ENCODE results near the gene BMPR2.

The BMPR2 gene

GRCh38 chr2:202514732-202515131 lies 138.6 kb downstream of the BMPR2 start:
- TF ChIP-seq, protein P1, sequence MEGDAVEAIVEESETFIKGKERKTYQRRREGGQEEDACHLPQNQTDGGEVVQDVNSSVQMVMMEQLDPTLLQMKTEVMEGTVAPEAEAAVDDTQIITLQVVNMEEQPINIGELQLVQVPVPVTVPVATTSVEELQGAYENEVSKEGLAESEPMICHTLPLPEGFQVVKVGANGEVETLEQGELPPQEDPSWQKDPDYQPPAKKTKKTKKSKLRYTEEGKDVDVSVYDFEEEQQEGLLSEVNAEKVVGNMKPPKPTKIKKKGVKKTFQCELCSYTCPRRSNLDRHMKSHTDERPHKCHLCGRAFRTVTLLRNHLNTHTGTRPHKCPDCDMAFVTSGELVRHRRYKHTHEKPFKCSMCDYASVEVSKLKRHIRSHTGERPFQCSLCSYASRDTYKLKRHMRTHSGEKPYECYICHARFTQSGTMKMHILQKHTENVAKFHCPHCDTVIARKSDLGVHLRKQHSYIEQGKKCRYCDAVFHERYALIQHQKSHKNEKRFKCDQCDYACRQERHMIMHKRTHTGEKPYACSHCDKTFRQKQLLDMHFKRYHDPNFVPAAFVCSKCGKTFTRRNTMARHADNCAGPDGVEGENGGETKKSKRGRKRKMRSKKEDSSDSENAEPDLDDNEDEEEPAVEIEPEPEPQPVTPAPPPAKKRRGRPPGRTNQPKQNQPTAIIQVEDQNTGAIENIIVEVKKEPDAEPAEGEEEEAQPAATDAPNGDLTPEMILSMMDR (conservative IDR thresholded peaks at IDR 0.05; ENCODE audit: low read length), result no peak
- TF ChIP-seq EZH2phosphoT487 (IDR thresholded peaks at IDR 0.05; ENCODE audit: borderline replicate concordance), result no peak
- Histone ChIP-seq H4K20me1 (ENCODE audit: insufficient read depth, low read length, poor library complexity, severe bottlenecking) (no peaks in the 10 kb centered on the region), H2AFZ (ENCODE audit: low read length) (no peak overlapping the region), H3K4me2 (ENCODE audit: low read depth, low read length, poor library complexity, severe bottlenecking) (no peak overlapping the region), H3K9me2 (replicated peaks; ENCODE audit: low read depth, low read length) (no peaks in the 10 kb centered on the region), H3K79me2 (ENCODE audit: insufficient read depth, low read length) (no peaks in the 10 kb centered on the region), H3K27me3 (ENCODE audit: insufficient read depth, low read length, poor library complexity, severe bottlenecking) (no peaks in the 10 kb centered on the region), H3K36me3 (ENCODE audit: insufficient read depth, low read length) (peaks cover 19% of the 10 kb centered on the region; the same call in 1 of the 2 replicates), H3K4me1 (ENCODE audit: insufficient read depth, low read length, poor library complexity, severe bottlenecking) (no peaks in the 10 kb centered on the region), H3F3A (ENCODE audit: low read depth) (no peaks in the 10 kb centered on the region), H3K9ac (ENCODE audit: low read depth, low read length, poor library complexity, severe bottlenecking) (no peak overlapping the region), H3K9me3 (ENCODE audit: insufficient read depth, low read depth, low read length) (no peaks in the 10 kb centered on the region), H3K4me3 (ENCODE audit: low read length, poor library complexity, severe bottlenecking) (no peak overlapping the region)

DNA sequence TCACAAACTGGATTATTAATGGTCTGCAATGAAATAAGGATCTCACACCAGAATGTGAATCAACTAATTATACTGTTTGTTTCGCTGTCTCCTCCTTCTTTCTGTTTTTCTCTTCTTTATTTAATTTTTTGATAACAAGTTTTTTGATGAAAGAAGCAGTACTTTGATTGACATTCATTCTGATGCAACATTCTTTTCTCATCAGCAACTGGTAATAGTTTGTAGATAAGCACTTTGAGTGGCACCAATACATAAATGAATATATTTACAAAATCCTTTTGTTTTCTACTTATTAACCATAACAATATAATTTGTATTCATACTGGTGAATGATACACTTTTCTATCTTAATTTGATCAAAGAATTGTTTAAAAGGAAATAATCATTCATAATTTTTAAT lies 143.3 kb downstream of the BMPR2 start:
- Histone ChIP-seq H3K79me2 (ENCODE audit: insufficient read depth, low read length) (no peaks in the 10 kb centered on the region), H3K27me3 (ENCODE audit: insufficient read depth, low read length, poor library complexity, severe bottlenecking) (no peaks in the 10 kb centered on the region), H3F3A (ENCODE audit: low read depth) (no peaks in the 10 kb centered on the region), H3K36me3 (ENCODE audit: insufficient read depth, low read length) (peaks cover 33% of the 10 kb centered on the region; the same call in 1 of the 2 replicates), H2AFZ (ENCODE audit: low read length) (no peak overlapping the region), H3K9me3 (ENCODE audit: insufficient read depth, low read depth, low read length) (no peaks in the 10 kb centered on the region), H3K9ac (ENCODE audit: low read depth, low read length, poor library complexity, severe bottlenecking) (no peak overlapping the region), H3K4me1 (ENCODE audit: insufficient read depth, low read length, poor library complexity, severe bottlenecking) (no peaks in the 10 kb centered on the region), H4K20me1 (ENCODE audit: insufficient read depth, low read length, poor library complexity, severe bottlenecking) (no peaks in the 10 kb centered on the region), H3K4me3 (ENCODE audit: low read length, poor library complexity, severe bottlenecking) (no peak overlapping the region), H3K9me2 (replicated peaks; ENCODE audit: low read depth, low read length) (no peaks in the 10 kb centered on the region), H3K4me2 (ENCODE audit: low read depth, low read length, poor library complexity, severe bottlenecking) (no peak overlapping the region)
- TF ChIP-seq EZH2phosphoT487 (IDR thresholded peaks at IDR 0.05; ENCODE audit: borderline replicate concordance), result no peak
- TF ChIP-seq, protein P1 (conservative IDR thresholded peaks at IDR 0.05; ENCODE audit: low read length), result no peak

DNA sequence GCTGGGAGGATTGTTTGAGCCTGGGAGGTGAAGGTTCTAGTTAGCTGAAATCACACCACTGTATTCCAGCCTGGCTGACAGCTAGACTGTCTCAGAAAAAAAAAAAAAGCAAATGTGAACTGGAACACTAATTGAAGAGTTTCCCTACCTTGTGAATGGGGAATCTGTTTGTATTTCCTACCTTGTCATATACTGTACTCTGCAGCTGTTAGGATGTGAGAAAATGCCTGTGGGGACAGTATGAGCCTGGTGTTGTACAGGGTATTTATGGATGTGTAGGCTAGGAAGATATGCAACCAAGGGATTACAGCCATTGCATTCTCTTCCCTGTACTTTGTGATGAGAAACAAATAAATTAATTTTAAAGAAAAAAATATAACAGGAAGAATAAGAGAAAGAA lies 145.3 kb downstream of the BMPR2 start:
- no peaks in the 10 kb centered on the region for H3K79me2 ChIP-seq (ENCODE audit: insufficient read depth, low read length)
- no peak overlapping the region for H2AFZ ChIP-seq (ENCODE audit: low read length)
- no peak overlapping the region for H3K4me3 ChIP-seq (ENCODE audit: low read length, poor library complexity, severe bottlenecking)
- no peaks in the 10 kb centered on the region for H3K9me3 ChIP-seq (ENCODE audit: insufficient read depth, low read depth, low read length)
- H3K27me3 ChIP-seq (ENCODE audit: insufficient read depth, low read length, poor library complexity, severe bottlenecking), result no peaks in the 10 kb centered on the region
- no peak overlapping the region for H3K4me2 ChIP-seq (ENCODE audit: low read depth, low read length, poor library complexity, severe bottlenecking)
- H3K9me2 ChIP-seq (replicated peaks; ENCODE audit: low read depth, low read length), result no peaks in the 10 kb centered on the region
- no peak overlapping the region for H3K9ac ChIP-seq (ENCODE audit: low read depth, low read length, poor library complexity, severe bottlenecking)
- peaks cover 23% of the 10 kb centered on the region; the same call in 1 of the 2 replicates for H3K36me3 ChIP-seq (ENCODE audit: insufficient read depth, low read length)
- no peaks in the 10 kb centered on the region for H4K20me1 ChIP-seq (ENCODE audit: insufficient read depth, low read length, poor library complexity, severe bottlenecking)
- TF ChIP-seq, protein P1 (conservative IDR thresholded peaks at IDR 0.05; ENCODE audit: low read length), result no peak
- no peak for TF ChIP-seq EZH2phosphoT487 (IDR thresholded peaks at IDR 0.05; ENCODE audit: borderline replicate concordance)
- no peaks in the 10 kb centered on the region for H3F3A ChIP-seq (ENCODE audit: low read depth)
- H3K4me1 ChIP-seq (ENCODE audit: insufficient read depth, low read length, poor library complexity, severe bottlenecking), result no peaks in the 10 kb centered on the region

All from Loucy (cell line).